SK-N-SH (cell line): ENCODE results near the gene COMMD6.

Experiments
- ELF1 ChIP-seq: IDR thresholded peaks from 2 replicates; pipeline ENCODE4 v1.4.0; 2012
- EP300 ChIP-seq, 2 experiments: IDR thresholded peaks; 2 replicates each; pipeline versions ENCODE4 v1.4.0 to v1.6.1; 2012; ENCODE audit warnings: borderline replicate concordance in 1 of 2, low read depth in 1 of 2, low read length in 1 of 2
- GATA2 ChIP-seq: sonication (generic); formaldehyde crosslinking; IDR thresholded peaks from 2 replicates; pipeline ENCODE4 v1.5.0; 2020; ENCODE audit warnings: mild to moderate bottlenecking, missing genetic modification reagents
- NFIC ChIP-seq: IDR thresholded peaks from 2 replicates; pipeline ENCODE4 v1.4.0; 2012; ENCODE audit warnings: borderline replicate concordance
- POLR2AphosphoS5 ChIP-seq: IDR thresholded peaks from 2 replicates; pipeline ENCODE4 v1.6.1; 2012; ENCODE audit warnings: low read depth, low read length
- SIN3A ChIP-seq: IDR thresholded peaks from 2 replicates; pipeline ENCODE4 v1.6.1; 2012; ENCODE audit warnings: low read depth, mild to moderate bottlenecking, low read length, moderate library complexity, borderline replicate concordance
- SMC3 ChIP-seq: IDR thresholded peaks from 2 replicates; pipeline ENCODE4 v1.6.1; 2012; ENCODE audit warnings: low read depth, low read length, improper control_type of control experiment
- TAF1 ChIP-seq: IDR thresholded peaks from 2 replicates; pipeline ENCODE4 v1.6.1; 2012; ENCODE audit warnings: low read depth, mild to moderate bottlenecking, low read length, moderate library complexity, borderline replicate concordance
- TF ChIP-seq, protein P1 (sequence below): fragments of 200-600 bp; sonication (generic); IDR thresholded peaks from 2 replicates; pipeline ENCODE4 v1.6.1; 2017; ENCODE audit warnings: antibody characterized with exemption, mild to moderate bottlenecking, moderate library complexity
- TF ChIP-seq, protein P2 (sequence below): IDR thresholded peaks from 2 replicates; pipeline ENCODE4 v1.4.0; 2012; ENCODE audit warnings: low read depth

DNA sequence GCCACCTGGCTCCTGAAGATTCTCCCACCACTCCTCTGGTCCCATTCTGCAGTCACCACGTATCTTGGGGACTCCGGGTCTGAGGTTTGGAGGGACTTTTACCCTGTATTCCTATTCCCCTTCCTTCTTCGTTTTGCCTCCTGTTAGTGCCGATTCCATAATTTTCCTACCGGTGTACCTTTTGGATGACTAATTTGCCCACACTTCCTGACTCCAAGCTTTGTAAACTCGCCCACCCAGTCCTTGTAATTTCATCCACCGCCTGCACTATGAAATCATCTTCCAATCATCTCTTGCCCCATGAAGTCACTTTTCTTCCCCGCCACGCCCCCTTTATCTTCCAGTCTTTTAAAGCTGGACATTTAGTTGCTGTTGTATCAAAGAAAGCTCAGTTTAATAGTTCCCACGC lies 12.5 kb upstream of the COMMD6 start:
- TF ChIP-seq ELF1 (no peak), EP300 (IDR thresholded peaks at IDR 0.05; ENCODE audit: borderline replicate concordance in 1 of 2, low read depth in 1 of 2, low read length in 1 of 2) (no peak), POLR2AphosphoS5 (no peak), SIN3A (no peak), NFIC (no peak), GATA2 (CRISPR knock-in tag) (no peak), SMC3 (no peak), TAF1 (no peak)
- TF ChIP-seq, protein P1, sequence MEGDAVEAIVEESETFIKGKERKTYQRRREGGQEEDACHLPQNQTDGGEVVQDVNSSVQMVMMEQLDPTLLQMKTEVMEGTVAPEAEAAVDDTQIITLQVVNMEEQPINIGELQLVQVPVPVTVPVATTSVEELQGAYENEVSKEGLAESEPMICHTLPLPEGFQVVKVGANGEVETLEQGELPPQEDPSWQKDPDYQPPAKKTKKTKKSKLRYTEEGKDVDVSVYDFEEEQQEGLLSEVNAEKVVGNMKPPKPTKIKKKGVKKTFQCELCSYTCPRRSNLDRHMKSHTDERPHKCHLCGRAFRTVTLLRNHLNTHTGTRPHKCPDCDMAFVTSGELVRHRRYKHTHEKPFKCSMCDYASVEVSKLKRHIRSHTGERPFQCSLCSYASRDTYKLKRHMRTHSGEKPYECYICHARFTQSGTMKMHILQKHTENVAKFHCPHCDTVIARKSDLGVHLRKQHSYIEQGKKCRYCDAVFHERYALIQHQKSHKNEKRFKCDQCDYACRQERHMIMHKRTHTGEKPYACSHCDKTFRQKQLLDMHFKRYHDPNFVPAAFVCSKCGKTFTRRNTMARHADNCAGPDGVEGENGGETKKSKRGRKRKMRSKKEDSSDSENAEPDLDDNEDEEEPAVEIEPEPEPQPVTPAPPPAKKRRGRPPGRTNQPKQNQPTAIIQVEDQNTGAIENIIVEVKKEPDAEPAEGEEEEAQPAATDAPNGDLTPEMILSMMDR, result no peak
- TF ChIP-seq, protein P2, sequence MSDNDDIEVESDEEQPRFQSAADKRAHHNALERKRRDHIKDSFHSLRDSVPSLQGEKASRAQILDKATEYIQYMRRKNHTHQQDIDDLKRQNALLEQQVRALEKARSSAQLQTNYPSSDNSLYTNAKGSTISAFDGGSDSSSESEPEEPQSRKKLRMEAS, result no peak
